Colon (tissue), 2 donors: ENCODE data around the gene RAF1.
"Not testable (repeated sequence)": the region's sequence is repeated elsewhere in the genome, so short reads cannot be mapped to it uniquely, and the experiment has no call there.

Experiments used
- FAIRE-seq: peaks from 2 replicates; lab custom pipeline; 2012; peaks lifted over from hg19 to GRCh38; lab: Jason Lieb, UNC
- donor health status: control.
- donor health status: control.

The RAF1 gene

GRCh38 chr3:12638105-12638504 lies 25.8 kb downstream of the RAF1 start:
- FAIRE-seq, result no peak

GRCh38 chr3:12633108-12633507 lies 30.8 kb downstream of the RAF1 start:
- no peak for FAIRE-seq

DNA sequence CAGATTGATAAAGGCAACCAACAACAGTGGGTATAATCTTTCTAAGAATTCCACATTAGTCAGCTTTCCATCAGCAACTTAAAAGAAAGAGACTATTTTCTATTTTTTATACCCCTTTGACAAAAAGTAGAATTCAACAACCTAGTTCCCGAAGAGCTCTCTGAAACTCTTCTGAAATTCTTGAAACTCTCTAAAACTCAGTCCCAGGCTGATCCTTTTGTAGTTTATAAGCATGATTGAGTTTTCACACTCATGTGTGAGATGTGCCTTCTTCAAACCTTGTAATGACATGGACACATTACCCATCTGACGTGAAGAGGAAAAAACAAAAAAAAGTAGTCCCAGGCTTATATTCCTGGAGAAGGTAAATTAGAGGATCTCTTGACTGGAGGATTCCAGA lies 31.4 kb downstream of the RAF1 start:
- no peak for FAIRE-seq

DNA sequence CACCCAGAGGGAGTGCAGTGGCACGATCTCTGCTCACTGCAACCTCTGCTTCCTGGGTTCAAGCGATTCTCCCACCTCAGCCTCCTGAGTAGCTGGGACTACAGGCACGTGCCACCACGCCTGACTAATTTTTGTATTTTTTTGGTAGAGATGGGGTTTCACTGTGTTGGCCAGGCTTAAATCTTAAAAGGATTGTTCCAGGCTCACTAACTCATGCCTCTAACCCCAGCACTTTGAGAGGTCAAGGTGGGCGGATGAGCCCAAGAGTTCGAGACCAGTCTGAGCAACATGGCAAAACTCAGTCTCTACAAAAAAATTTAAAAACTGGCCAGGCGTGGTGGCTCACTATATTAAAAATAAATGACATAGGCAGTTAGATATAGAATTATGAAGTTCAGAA lies 33.1 kb downstream of the RAF1 start:
- FAIRE-seq, result not testable (repeated sequence)

- FAIRE-seq, result no peak
Measured at GRCh38 chr3:12630292-12630691, 33.6 kb downstream of the RAF1 start.

DNA sequence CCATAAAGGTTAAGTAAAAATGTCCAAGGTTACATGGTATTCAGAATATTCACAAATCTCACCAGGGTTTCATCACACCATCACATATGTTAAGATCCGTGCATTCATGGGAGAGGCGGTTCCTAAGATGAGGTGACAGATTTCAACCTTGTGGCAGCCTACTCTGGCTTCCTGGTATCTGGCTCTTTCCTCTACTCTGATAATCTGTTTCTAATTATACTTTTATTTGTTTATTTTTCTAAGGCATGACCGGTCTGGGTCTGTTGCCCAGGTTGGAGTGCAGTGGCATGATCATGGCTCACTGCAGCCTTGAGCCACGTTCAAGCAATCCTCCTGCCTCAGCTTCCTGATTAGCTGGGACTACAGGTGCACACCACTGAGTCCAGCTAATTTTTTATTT lies 34.4 kb downstream of the RAF1 start:
- no peak for FAIRE-seq

GRCh38 chr3:12628813-12629212 lies 35.1 kb downstream of the RAF1 start:
- no peak for FAIRE-seq

DNA sequence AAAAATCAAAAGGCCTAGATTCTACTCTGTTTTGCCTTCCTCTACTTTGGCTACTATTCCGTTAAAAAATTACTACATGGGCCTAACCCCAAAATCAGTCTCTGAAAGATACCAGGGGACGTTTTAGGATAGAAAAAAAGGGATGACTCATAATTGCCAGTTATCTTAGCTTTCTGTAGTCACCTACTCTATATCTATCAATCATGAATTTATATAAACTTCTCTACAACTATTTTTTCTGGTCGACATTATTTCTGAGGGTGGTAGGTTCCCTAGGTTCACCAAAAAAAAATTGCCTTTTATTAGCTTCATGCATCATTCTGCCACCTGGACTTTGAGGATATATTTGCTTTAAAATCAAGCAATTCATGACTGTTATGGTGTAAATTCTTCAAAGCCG lies 36.5 kb downstream of the RAF1 start:
- no peak for FAIRE-seq

DNA sequence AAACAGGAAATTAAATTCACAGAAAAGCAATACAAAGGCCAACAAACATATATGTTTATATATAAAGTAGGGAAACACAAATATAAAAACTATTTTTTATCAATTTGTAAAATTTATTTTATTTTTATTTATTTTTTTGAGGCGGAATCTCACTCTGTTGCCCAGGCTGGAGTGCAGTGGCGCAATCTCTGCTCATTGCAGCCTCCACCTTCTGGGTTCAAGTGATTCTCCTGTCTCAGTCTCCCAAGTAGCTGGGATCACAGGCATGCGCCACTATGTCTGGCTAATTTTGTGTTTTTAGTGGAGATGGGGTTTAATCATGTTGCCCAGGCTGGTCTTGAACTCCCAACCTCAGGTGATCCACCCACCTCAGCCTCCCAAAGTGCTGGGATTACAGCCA lies 39.0 kb downstream of the RAF1 start:
- not testable (repeated sequence) for FAIRE-seq

DNA sequence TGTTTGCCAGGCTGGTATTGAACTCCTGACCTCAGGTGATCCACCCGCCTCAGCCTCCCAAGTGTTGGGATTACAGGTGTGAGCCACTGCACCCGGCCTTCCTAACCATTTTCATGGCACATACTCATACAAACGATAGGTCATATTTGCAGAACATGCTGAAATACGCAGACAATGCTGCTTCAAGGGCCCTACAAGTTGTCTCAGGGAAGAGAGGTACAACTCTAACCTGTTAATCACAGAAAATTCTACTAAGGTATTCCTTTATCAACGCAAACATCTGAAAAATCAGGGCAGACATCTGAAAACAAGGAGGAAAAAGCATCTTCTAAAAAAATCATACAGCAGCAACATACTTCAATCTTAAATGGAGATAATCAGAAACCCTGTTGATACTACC lies 39.9 kb downstream of the RAF1 start:
- FAIRE-seq, result no peak

DNA sequence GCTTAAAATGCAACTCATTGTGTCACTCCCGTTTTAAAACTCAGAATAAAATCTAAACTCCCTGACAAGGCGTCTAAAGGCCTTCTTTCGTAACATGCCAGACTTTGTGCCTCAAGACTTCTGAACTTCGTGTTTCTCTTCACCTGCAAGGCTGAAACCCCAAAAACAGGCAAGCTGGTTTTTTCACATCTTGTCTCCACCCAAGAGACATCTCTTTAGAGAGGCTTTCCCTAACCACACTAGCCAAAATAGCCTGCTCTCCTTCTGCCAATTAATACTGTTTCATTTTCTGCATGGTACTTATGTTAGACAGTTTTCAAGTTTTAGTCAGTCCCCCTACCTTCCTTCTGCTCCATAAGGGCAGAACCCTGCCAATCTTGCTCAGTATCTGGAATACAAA lies 41.6 kb downstream of the RAF1 start:
- FAIRE-seq, result no peak

GRCh38 chr3:12620729-12621128 lies 43.2 kb downstream of the RAF1 start:
- no peak for FAIRE-seq

- no peak for FAIRE-seq
Measured at GRCh38 chr3:12620305-12620704, 43.6 kb downstream of the RAF1 start.

DNA sequence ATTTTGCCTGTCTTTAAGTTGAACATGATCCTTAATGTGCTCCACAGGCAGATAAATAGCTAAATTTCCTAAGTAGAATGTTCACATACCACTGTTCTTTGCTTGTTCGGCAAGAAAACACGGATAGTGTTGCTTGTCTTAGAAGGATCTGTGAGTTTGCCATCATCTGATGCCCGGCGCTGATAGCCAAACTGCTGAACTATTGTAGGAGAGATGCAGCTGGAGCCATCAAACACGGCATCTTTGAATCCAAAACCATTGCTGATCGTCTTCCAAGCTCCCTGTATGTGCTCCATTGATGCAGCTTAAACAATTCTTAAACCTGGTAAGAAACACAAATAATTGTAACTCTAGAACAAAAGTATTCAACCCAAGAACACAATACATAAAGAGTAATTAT lies 45.5 kb downstream of the RAF1 start:
- no peak for FAIRE-seq

DNA sequence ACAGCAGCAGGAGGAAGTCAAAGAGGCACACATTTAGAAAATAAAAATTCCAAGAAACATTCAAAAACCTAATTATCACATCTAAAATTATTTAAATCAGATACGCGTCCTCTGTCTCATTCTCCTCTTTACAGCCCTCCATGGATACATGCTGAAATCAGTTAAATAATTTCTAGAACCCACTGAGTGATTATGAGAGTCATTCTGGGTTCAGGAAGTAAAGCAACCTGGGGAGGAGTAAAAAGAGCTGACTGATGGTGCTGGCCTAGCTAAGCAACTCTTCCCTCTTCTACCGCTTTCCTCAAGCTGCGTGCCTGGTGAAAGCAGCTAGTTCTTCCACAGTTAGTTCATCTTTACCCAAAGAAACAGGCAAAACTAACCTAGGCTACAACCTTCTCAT lies 48.7 kb downstream of the RAF1 start:
- FAIRE-seq, result no peak

DNA sequence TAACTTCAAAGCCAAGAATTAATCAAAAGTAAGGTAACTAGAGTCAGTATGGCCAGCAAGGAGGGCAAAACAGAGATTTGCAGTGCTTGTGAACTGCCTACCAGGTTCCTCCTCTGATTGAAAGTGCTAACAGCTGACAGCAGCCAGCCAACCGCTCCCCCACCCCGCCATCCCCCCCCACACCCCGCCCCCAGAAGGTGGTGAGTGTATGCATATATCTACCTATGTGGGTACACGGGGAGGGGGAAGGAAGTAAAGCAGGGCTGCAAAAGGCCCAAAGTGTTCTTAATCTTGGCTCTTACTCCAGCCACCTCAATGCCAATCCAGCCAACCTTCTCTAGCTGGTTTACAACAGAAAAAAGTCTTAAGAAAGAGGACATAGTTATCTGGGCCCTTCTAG lies 50.7 kb downstream of the RAF1 start:
- FAIRE-seq, result no peak

DNA sequence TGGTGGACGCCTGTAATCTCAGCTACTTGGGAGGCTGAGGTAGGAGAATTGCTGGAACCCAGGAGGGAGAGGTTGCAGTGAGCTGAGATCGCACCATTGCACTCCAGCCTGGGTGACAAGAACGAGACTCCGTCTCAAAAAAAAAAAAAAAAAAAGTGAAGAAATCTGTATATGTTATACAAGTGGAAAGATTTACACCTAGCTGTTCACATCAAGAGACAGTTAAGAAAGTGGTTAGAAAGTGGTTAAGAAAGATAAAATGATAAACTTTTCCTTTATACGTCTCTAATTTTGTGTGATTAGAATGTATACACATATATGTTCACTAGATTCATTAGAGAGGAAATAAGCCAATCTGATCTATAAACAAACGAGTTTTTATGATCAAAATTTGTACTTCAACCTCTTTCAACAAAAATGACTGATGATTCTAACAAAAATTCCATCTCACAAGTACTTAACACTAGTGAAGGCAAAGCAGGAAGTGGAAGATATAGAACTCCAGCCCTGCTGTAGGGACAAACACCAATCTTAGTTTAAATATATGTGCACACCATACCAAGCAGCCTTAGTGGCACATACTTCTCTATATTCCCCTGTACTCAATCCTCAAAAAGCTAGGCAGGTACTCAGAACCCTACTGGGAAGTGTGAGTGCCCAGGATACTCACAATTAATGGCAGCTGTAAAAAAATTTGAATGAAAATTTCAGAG lies 51.2 kb downstream of the RAF1 start:
- no peak for FAIRE-seq

DNA sequence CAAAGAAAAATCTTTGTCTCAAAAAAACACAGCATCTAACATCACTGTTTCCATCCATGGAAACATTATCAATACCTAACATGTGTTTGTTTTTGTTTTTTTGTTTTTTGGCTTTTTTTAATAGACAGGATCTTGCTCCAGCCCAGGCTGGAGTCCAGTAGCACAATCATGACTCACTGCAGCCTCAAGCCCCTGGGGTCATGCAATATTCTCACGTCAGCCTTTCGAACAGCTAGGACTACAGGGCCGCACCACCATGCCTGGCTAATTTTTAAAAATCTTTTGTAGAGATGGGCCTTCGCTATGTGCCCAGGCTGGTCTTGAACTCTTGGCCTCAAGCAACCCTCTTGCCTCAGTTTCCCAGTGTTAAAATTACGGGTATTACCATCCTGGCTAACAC lies 52.8 kb downstream of the RAF1 start:
- no peak for FAIRE-seq

DNA sequence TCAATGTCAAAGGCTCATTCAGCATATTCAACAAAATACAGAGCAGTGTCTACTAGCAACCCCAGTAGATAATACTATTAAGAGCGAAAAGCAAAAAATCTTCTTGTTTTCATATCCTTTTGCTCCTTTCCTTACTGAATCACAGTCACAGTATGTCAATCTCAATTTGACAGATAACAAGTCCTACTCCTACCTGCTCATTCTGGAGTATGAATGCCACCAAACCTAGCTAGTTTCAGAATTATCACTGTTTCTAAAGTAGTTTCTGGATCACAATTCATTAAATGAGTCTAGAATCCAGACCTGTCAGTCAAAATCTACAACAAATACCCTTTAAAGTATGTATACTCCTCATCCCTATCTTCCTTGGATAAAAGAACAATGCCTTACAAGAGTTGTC lies 55.5 kb downstream of the RAF1 start:
- no peak for FAIRE-seq

GRCh38 chr3:12603969-12604368 lies 59.9 kb downstream of the RAF1 start:
- FAIRE-seq, result no peak

DNA sequence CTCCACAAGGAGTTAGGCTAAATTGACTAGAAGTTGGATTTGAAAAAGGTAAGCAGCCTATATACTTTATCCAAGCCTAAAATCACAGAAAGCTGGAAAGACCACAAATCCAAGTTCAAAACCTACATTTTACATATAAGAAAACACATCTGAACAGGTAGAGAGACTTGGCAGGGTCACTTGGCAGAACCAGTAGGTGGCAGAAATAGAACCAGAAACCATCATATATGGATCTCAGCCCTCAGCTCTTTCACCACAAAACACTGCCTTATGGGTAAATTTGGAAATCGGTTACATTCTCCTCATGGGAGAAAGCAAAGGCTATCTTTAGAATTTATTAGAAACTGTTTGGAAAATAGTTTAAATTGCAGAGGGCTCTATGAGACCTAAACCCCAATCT lies 62.8 kb downstream of the RAF1 start:
- FAIRE-seq, result no peak

DNA sequence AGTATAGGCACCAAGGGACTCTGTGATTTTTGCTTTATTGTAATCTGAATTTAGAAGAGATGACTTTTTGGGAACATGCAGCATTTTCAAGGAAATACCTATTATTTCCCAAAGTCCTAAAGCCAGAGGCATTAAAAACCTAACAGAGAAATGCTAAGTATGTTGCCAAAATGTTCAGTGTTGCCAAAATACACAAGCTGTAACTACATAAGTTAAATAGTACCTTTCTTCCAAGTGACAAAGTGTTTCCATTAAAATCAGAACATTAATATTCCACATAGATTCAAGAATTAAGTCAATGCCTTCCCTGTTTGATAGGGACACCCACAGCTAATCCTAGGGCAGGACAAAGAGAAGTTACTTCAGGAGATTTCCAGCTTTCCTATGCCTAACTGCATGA lies 65.0 kb downstream of the RAF1 start:
- no peak for FAIRE-seq

DNA sequence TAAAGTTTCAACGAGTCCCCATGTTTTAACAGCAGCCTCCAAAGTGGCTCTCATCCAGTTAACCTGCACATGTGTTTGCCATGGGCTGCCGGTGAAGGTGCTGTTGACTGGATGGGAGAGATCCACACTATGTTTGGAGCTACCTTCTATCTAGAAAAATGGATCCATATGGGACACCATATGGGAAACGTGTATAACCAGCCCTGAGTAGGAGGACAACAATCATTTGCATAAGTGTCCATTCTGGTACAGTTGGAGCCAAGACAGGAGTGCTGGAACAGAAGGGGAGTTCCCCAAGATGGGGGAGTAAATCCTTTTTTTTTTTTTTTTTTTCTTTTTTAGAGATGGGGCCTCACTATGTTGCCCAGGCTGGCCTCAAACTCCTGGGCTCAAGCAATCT lies 70.4 kb downstream of the RAF1 start:
- FAIRE-seq, result no peak

DNA sequence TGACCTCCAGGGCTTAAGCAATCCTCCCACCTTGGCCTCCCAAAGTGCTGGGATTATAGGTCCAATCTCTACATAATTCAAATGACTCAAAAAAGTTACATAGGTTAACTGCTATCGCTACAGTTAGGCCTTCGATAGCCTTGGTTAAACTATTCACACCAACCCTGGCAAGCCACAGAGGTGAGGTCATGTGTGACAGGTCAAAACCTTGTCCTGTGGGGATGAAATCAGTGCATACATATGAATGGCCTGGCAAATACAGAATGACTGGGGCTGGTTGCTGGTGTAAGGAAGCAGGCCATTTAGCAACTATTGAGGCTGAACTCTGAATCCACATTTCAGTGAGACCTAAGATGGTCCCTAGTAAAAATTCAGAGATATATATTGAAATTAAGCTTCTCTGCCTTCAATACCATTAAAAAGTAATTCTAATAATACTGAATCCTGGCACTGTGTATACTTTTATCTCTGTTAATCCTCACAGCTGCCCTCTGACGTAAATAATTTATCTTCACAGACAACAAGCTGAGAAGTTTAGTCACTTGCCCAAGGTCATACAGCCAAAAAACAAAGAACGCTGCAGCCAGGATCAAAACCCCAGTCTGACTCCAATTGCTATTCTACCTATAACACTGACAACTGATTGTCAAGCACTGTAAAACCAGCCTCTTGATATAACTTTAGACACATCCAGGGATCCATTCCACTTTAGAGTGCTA lies 71.8 kb downstream of the RAF1 start:
- no peak for FAIRE-seq
